ENCODE data around the gene CALHM2. TPM values are rescaled to one million over a fixed set of nuclear protein-coding genes. Genes with fewer than 3 reads are reported as not detected.

CALHM2 gene
- total RNA-seq, 1 donor from 2014 or later = 15.2 TPM

GRCh38 chr10:103479135-103479534, 27.0 kb upstream of the CALHM2 start, which contains the start of gene CALHM3:
Gene CALHM3 (minus strand): TSS chr10:103479240. CDS start chr10:103479032, 208 bp downstream.
- ATAC-seq (no peak), DNase-seq (ENCODE audit: missing footprints) (no peak)
- intact Hi-C loops (cut with DNase I) = no loop called here

GRCh38 chr10:103478671-103479070, 26.5 kb upstream of the CALHM2 start:
- ATAC-seq (no peak), DNase-seq (ENCODE audit: missing footprints) (no peak)
- intact Hi-C loops (cut with DNase I) = no loop called here

- no peak for DNase-seq (ENCODE audit: missing footprints)
- no peak for ATAC-seq
- intact Hi-C loops (cut with DNase I) = no loop called here
These were observed 24.0 kb upstream of the CALHM2 start for GRCh38 chr10:103476046-103476768.

- ATAC-seq (no peak), DNase-seq (ENCODE audit: missing footprints) (no peak)
These were observed 23.3 kb upstream of the CALHM2 start for GRCh38 chr10:103475437-103475836.

GRCh38 chr10:103474077-103474476, 21.9 kb upstream of the CALHM2 start:
- DNase-seq (ENCODE audit: missing footprints) = no peak
- intact Hi-C loops (cut with DNase I) = no loop called here
- no peak for ATAC-seq

More at GRCh38 chr10:103475437-103475836, 23.3 kb upstream of the CALHM2 start:
- intact Hi-C loops (cut with DNase I) = no loop called here

GRCh38 chr10:103473261-103473671, 21.1 kb upstream of the CALHM2 start:
- no peak for DNase-seq (ENCODE audit: missing footprints)

GRCh38 chr10:103472005-103472404, 19.8 kb upstream of the CALHM2 start:
- ATAC-seq (no peak), DNase-seq (ENCODE audit: missing footprints) (no peak)
- intact Hi-C loops (cut with DNase I) = no loop called here

More at GRCh38 chr10:103473261-103473671, 21.1 kb upstream of the CALHM2 start:
- no peak for ATAC-seq
- intact Hi-C loops (cut with DNase I) = no loop called here

- ATAC-seq = peak; percentile 72
- DNase-seq (ENCODE audit: missing footprints) = peak; percentile 83
- intact Hi-C loops (cut with DNase I) = no loop called here
These were observed 18.8 kb upstream of the CALHM2 start for GRCh38 chr10:103470761-103471653.

GRCh38 chr10:103469201-103469600, 17.0 kb upstream of the CALHM2 start:
- intact Hi-C loops (cut with DNase I) = no loop called here
- DNase-seq (ENCODE audit: missing footprints) (no peak), ATAC-seq (no peak)

- no peak for ATAC-seq
- intact Hi-C loops (cut with DNase I) = no loop called here
- DNase-seq (ENCODE audit: missing footprints) = no peak
These were observed 15.2 kb upstream of the CALHM2 start for GRCh38 chr10:103467406-103467805.

- intact Hi-C loops (cut with DNase I) = no loop called here
- DNase-seq (ENCODE audit: missing footprints) (no peak), ATAC-seq (no peak)
These were observed 14.6 kb upstream of the CALHM2 start for GRCh38 chr10:103466734-103467133.

GRCh38 chr10:103465411-103466179, 13.4 kb upstream of the CALHM2 start:
- intact Hi-C loops (cut with DNase I) = no loop called here
- DNase-seq (ENCODE audit: missing footprints) = no peak
- ATAC-seq = no peak

GRCh38 chr10:103463499-103463898, 11.3 kb upstream of the CALHM2 start:
- intact Hi-C loops (cut with DNase I) = no loop called here
- ATAC-seq (no peak), DNase-seq (ENCODE audit: missing footprints) (no peak)

GRCh38 chr10:103459615-103460014, 7.4 kb upstream of the CALHM2 start:
- intact Hi-C loops (cut with DNase I) = no loop called here
- ATAC-seq = no peak
- DNase-seq (ENCODE audit: missing footprints) = peak; percentile 34

- DNase-seq (ENCODE audit: missing footprints) (peak; percentile 5), ATAC-seq (no peak)
- intact Hi-C loops (cut with DNase I) = no loop called here
These were observed 6.5 kb upstream of the CALHM2 start, which contains the start of gene CALHM1 for GRCh38 chr10:103458720-103459119. Gene CALHM1 (minus strand): TSS chr10:103458900. CDS start chr10:103458751, 149 bp downstream.

GRCh38 chr10:103457896-103458583, 5.9 kb upstream of the CALHM2 start:
- ATAC-seq = no peak
- DNase-seq (ENCODE audit: missing footprints) = peak; percentile 55
- intact Hi-C loops (cut with DNase I) = no loop called here

- ATAC-seq (no peak), DNase-seq (ENCODE audit: missing footprints) (no peak)
- intact Hi-C loops (cut with DNase I) = no loop called here
These were observed 5.1 kb upstream of the CALHM2 start for GRCh38 chr10:103457176-103457712.

- DNase-seq (ENCODE audit: missing footprints) (no peak), ATAC-seq (no peak)
- intact Hi-C loops (cut with DNase I) = no loop called here
These were observed 4.0 kb upstream of the CALHM2 start for GRCh38 chr10:103456074-103456660.
